Testis (tissue), 2 donors: ENCODE measurements around the gene MPND.
A peak's percentile ranks its signal among the peaks of the same experiment; 100 is the strongest.

ENCODE experiments used
- POLR2A ChIP-seq: fragments of 450-650 bp; IDR thresholded peaks from one replicate; pipeline ENCODE4 v1.6.1; 2017; ENCODE audit warnings: antibody characterized with exemption, mild to moderate bottlenecking, moderate library complexity
- TF ChIP-seq, protein P1 (sequence below), 3 experiments: fragments of 450-650 bp in 2 of 3; fragments of 200-600 bp in 1 of 3; sonication (generic) in 1 of 3; IDR thresholded peaks; one replicate each; pipeline ENCODE4 v1.5.1; 2016 to 2019; ENCODE audit warnings: antibody characterized with exemption in 3 of 3, mild to moderate bottlenecking in 2 of 3, moderate library complexity in 1 of 3

DNA sequence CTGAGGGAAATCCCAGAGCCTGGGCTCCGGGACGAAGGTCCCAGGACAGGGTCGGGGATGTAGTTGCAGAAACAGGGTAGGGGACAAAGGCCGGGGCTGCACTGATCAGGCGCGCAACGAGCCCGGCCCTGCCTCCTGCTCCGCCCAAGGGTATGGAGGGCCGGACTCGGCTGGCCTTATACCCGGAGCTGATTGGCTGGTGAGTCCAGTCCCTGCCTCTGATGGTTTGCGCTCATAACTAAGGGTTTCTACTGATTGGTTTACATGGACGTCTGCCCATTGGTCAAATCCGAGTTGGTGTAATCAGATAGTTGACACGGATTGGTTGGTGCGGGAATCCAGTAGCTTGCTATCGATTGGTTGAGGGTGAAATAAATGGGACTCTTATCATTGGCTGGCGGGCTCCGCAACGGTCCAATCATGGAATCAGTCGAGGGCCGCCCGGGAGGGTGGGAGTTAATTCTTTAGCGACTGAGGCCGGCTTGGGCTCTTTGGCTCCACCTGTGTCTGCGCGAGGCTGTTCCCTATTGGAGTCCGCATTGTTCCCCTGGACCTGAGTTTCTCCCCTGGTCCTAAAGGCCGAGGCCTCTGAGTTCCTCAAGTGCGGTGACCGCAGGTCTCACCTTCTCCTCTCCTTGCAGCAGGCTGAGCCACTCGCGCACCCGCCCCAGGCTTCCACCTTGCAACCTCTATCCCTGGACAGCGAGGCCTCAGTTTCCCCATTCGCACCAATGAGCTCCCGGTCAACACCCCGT, 570 bp upstream of the MPND start:
- peak; percentile 83 for TF ChIP-seq POLR2A
- TF ChIP-seq, protein P1, sequence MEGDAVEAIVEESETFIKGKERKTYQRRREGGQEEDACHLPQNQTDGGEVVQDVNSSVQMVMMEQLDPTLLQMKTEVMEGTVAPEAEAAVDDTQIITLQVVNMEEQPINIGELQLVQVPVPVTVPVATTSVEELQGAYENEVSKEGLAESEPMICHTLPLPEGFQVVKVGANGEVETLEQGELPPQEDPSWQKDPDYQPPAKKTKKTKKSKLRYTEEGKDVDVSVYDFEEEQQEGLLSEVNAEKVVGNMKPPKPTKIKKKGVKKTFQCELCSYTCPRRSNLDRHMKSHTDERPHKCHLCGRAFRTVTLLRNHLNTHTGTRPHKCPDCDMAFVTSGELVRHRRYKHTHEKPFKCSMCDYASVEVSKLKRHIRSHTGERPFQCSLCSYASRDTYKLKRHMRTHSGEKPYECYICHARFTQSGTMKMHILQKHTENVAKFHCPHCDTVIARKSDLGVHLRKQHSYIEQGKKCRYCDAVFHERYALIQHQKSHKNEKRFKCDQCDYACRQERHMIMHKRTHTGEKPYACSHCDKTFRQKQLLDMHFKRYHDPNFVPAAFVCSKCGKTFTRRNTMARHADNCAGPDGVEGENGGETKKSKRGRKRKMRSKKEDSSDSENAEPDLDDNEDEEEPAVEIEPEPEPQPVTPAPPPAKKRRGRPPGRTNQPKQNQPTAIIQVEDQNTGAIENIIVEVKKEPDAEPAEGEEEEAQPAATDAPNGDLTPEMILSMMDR (IDR thresholded peaks at IDR 0.05) = peak in 1 of 3 experiments; percentile 7
